GM19397 (cell line): ENCODE measurements around the gene ZNF580.

Source experiments
- ATAC-seq: cut with Tn5 transposase; IDR thresholded peaks from one replicate; pipeline ENCODE4 v1.9.1; 2021; ENCODE audit warnings: mild to moderate bottlenecking, moderate library complexity; ENCODE audit not compliant: unreplicated experiment

Gene ZNF580

DNA sequence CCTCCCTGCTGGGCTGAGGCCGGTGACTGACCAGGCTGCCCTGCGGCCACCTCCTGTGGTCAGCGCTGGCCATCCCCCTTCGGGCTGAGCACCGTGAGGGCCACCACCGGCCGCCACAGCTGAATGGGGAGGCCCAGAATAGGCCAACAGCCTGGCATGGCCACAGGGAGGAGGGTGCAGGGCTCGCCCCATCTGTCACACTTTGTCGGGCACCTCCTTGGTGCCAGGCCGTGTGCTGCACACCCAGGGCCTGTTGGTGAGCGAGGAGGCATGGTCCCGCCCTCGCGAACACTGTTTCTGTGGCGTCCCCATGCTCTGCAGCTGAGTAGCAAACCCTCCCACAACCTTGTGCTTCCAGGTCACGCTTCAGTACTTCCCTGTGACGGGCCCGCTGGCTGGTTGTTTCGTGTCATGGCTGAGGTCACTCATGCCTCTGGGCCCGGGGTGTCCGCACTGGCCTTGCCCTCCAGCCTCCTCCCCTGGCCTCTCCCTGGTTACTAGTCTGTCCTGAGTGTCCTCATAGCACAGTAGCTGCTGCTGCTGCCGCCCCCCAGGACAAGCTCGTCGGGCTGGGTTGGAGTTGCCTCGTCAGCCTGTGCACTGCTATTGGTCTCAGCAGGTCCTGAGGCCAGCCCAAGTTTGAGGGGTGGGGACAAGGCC lies 49.4 kb downstream of the ZNF580 start:
- no peak for ATAC-seq

DNA sequence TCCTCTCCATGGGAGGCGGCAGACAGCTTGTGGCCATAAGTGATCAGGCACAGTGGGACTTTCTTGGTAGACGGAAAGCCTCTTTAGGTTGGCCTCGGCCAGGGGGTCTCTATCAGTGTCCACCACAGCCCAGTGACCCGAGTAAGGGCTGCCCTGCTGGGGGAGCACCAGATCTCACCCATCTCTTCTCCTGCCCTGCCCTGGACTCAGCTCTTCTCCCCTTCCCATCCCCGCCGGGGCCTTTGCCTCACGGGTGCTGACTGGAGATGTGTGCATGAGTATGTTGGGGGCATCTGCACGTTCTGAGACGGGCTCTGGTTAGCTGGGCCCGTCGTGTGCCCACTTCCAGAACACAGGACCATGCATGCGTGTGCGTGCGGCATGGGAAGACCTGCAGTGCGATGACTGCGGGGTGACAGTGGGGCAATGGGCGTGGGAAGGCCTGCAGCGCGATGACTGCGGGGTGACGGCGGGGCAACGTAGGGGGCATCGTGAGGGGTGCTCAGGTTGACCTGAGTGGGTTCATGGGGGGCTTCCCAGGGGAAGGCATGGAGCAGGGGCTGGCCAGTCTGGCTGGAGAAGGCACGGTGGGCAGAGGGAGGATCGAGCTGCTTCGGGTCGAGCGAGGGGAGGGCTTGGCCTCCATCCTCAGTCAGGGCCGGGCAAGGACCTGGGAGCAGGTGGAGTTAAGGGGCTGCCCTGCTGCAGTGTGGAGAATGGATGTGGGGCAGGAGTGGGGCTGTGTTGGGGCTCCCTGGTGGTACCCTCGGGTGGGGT lies 50.2 kb downstream of the ZNF580 start:
- ATAC-seq: no peak

DNA sequence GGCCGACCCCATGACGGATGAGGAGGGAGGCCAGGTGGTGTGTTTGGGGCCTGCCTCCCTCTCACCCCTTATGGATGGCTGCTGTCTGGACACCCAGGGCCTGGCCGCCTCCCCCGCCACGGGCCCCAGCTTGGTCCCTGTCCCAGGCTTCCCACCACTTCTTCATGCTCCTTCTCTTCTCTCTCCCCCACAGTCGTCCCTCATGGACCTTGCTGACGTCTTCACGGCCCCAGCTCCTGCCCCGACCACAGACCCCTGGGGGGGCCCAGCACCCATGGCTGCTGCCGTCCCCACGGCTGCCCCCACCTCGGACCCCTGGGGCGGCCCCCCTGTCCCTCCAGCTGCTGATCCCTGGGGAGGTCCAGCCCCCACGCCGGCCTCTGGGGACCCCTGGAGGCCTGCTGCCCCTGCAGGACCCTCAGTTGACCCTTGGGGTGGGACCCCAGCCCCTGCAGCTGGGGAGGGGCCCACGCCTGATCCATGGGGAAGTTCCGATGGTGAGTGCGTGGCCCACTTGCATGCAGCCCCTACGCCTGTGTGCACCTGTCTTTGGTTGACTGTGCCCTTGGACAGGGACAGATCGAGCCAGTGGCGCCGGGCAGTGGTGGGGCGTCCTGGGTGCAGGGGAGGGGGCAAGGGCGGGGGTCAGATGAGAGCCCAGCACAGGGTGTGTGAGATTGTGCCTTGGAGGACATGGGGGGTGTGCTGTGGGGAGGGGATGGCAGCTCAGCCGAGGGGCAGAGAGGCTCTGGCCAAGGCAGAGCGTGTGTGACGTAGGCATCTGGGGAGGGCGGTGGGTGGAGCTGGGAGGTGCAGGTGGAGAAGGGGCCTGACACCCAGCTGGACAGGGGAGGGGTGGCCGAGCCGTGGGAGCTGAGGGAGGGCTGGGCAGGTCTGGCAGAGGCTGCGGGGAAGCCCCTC lies 51.0 kb downstream of the ZNF580 start:
- no peak for ATAC-seq

DNA sequence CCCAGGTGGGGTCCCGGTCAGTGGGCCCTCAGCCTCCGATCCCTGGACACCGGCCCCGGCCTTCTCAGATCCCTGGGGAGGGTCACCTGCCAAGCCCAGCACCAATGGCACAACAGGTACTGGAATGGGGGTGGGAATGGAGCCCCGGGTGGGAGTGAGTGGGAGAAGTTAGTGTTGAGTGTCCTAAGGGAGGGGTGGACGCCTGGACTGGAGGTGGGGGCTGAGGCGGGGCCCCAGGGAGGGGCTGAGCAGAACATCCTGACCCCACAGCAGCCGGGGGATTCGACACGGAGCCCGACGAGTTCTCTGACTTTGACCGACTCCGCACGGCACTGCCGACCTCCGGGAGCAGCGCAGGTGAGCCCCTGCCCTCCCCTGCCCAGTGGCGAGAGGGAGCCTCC lies 51.9 kb downstream of the ZNF580 start:
- ATAC-seq: no peak
